Activated CD4-positive, alpha-beta T cell treated with anti-CD3 and anti-CD28 coated beads, Interleukin-2, amount 50 U/mL, for 4 hours (primary cell): ENCODE data around the gene DPP10.

Experiments
- DNase-seq, 2 experiments: peaks; one replicate each; pipeline ENCODE4 v3.0.0-alpha.2; 2020

Gene DPP10

GRCh38 chr2:114610677-114611076, 168.2 kb downstream of the DPP10 start:
- no peak for DNase-seq

- DNase-seq, result no peak
Observed at GRCh38 chr2:114614592-114614991, 172.2 kb downstream of the DPP10 start.

GRCh38 chr2:114628481-114628880, 186.0 kb downstream of the DPP10 start:
- DNase-seq, result no peak

- DNase-seq, result no peak
Observed at GRCh38 chr2:114631146-114631545, 188.7 kb downstream of the DPP10 start.

- no peak for DNase-seq
Observed at GRCh38 chr2:114642166-114642770, 199.8 kb downstream of the DPP10 start.

- no peak for DNase-seq
Observed at GRCh38 chr2:114642988-114643553, 200.6 kb downstream of the DPP10 start.

GRCh38 chr2:114651933-114652332, 209.5 kb downstream of the DPP10 start:
- DNase-seq, result no peak

- no peak for DNase-seq
Observed at GRCh38 chr2:114659880-114660279, 217.4 kb downstream of the DPP10 start.

GRCh38 chr2:114661971-114662939, 219.8 kb downstream of the DPP10 start:
- DNase-seq, result no peak

- DNase-seq, result no peak
Observed at GRCh38 chr2:114668415-114668814, 226.0 kb downstream of the DPP10 start.

GRCh38 chr2:114683251-114683650, 240.8 kb downstream of the DPP10 start:
- DNase-seq, result no peak

GRCh38 chr2:114684403-114684802, 242.0 kb downstream of the DPP10 start:
- no peak for DNase-seq

- no peak for DNase-seq
Observed at GRCh38 chr2:114685102-114685501, 242.7 kb downstream of the DPP10 start.

- DNase-seq, result no peak
Observed at GRCh38 chr2:114688241-114688640, 245.8 kb downstream of the DPP10 start.

GRCh38 chr2:114698520-114698919, 256.1 kb downstream of the DPP10 start:
- DNase-seq, result no peak

GRCh38 chr2:114699423-114699944, 257.0 kb downstream of the DPP10 start:
- no peak for DNase-seq

GRCh38 chr2:114700440-114700839, 258.0 kb downstream of the DPP10 start:
- DNase-seq, result no peak

GRCh38 chr2:114709936-114710850, 267.8 kb downstream of the DPP10 start:
- DNase-seq, result no peak

GRCh38 chr2:114714313-114714712, 271.9 kb downstream of the DPP10 start:
- no peak for DNase-seq

- DNase-seq, result no peak
Observed at GRCh38 chr2:114717049-114717448, 274.6 kb downstream of the DPP10 start.

- no peak for DNase-seq
Observed at GRCh38 chr2:114724454-114724853, 282.0 kb downstream of the DPP10 start.

- DNase-seq, result no peak
Observed at GRCh38 chr2:114727012-114727411, 284.6 kb downstream of the DPP10 start.

GRCh38 chr2:114728372-114728771, 285.9 kb downstream of the DPP10 start:
- no peak for DNase-seq
